GM23338 (cell line): Measurements from ENCODE around the gene DLG2.

Experiments used
- CREB1 ChIP-seq: fragments of 250-450 bp; sonication (Bioruptor Pico); IDR thresholded peaks from 2 replicates; pipeline ENCODE4 v1.5.0; 2020; ENCODE audit warnings: low read depth, mild to moderate bottlenecking, moderate library complexity
- CTCF ChIP-seq, 2 experiments: fragments of 200-600 bp in 1 of 2; sonication (generic) in 1 of 2; conservative IDR thresholded peaks; 2 replicates each; pipeline versions ENCODE4 v1.5.1 to v1.6.1; 2016 to 2017; ENCODE audit warnings: antibody characterized with exemption in 2 of 2, low read depth in 2 of 2, mild to moderate bottlenecking in 2 of 2, moderate library complexity in 1 of 2
- EZH2 ChIP-seq: fragments of 200-600 bp; sonication (generic); IDR thresholded peaks from one replicate; pipeline ENCODE4 v1.8.0; 2017; ENCODE audit warnings: antibody characterized with exemption, mild to moderate bottlenecking, low read depth; ENCODE audit not compliant: unreplicated experiment
- POLR2AphosphoS5 ChIP-seq: IDR thresholded peaks from 2 replicates; pipeline ENCODE4 v1.6.1; 2016; ENCODE audit warnings: antibody characterized with exemption, low read depth
- STAT1 ChIP-seq: IDR thresholded peaks from one replicate; pipeline ENCODE4 v1.6.1; 2016; ENCODE audit warnings: antibody characterized with exemption; ENCODE audit not compliant: unreplicated experiment
- TF ChIP-seq, protein P1 (sequence below): IDR thresholded peaks from one replicate; pipeline ENCODE4 v1.6.1; 2018; ENCODE audit warnings: antibody characterized with exemption; ENCODE audit not compliant: unreplicated experiment

DNA sequence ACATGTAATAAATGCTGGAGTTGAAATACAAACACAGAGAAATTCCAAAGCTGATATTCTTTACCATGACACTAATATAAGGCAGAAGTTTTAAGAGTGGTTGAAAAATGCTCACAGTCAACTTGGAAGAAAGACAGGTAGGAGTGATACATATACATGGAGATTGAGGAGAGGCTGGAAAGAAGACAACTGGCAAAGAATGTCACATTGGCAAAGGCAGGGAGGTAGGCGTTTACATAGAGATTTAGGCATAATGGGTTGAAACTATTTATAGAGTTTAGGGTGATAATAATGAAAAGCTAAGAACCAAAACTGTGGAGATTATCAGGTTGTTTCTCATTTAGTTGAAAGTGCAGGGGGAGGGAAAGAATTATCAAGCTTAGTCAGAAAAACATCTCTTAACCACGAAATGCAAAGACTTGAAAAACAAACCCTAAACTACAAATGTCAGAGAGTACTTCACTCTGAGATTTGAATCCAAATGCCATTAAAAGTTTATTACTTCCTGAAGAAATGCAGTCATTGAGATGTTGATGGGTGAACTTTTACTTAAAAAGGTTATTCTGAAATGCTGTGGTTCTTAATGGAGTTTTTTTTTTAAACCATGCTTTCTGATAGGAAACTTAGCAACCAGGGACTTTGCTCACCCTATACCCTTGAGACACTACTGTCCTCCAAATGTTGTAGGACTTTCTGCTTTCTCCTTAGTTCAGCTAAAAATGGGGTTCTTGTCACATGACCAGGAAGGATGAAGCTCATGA, 2202.6 kb downstream of the DLG2 start:
- no peak for TF ChIP-seq CREB1 (CRISPR knock-in tag)
- TF ChIP-seq CTCF (conservative IDR thresholded peaks at IDR 0.05; ENCODE audit: low read depth in 2 of 2), result no peak
- TF ChIP-seq POLR2AphosphoS5, result no peak
- TF ChIP-seq, protein P1, sequence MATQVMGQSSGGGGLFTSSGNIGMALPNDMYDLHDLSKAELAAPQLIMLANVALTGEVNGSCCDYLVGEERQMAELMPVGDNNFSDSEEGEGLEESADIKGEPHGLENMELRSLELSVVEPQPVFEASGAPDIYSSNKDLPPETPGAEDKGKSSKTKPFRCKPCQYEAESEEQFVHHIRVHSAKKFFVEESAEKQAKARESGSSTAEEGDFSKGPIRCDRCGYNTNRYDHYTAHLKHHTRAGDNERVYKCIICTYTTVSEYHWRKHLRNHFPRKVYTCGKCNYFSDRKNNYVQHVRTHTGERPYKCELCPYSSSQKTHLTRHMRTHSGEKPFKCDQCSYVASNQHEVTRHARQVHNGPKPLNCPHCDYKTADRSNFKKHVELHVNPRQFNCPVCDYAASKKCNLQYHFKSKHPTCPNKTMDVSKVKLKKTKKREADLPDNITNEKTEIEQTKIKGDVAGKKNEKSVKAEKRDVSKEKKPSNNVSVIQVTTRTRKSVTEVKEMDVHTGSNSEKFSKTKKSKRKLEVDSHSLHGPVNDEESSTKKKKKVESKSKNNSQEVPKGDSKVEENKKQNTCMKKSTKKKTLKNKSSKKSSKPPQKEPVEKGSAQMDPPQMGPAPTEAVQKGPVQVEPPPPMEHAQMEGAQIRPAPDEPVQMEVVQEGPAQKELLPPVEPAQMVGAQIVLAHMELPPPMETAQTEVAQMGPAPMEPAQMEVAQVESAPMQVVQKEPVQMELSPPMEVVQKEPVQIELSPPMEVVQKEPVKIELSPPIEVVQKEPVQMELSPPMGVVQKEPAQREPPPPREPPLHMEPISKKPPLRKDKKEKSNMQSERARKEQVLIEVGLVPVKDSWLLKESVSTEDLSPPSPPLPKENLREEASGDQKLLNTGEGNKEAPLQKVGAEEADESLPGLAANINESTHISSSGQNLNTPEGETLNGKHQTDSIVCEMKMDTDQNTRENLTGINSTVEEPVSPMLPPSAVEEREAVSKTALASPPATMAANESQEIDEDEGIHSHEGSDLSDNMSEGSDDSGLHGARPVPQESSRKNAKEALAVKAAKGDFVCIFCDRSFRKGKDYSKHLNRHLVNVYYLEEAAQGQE, result no peak
- TF ChIP-seq EZH2, result no peak
- no peak for TF ChIP-seq STAT1
